ENCODE data around the gene EML1.

Gene EML1

GRCh38 chr14:99831303-99831702, 38.1 kb downstream of the EML1 start:
- DNase-seq (ENCODE audit: low read depth): no peak

GRCh38 chr14:99831903-99832685, 38.9 kb downstream of the EML1 start:
- DNase-seq (ENCODE audit: low read depth): no peak

GRCh38 chr14:99837822-99838221, 44.6 kb downstream of the EML1 start:
- no peak for DNase-seq (ENCODE audit: low read depth)

- DNase-seq (ENCODE audit: low read depth): no peak
These were observed 45.5 kb downstream of the EML1 start for GRCh38 chr14:99838639-99839134.

GRCh38 chr14:99839696-99840095, 46.5 kb downstream of the EML1 start:
- DNase-seq (ENCODE audit: low read depth): no peak

GRCh38 chr14:99840265-99840664, 47.1 kb downstream of the EML1 start:
- DNase-seq (ENCODE audit: low read depth): no peak

GRCh38 chr14:99840774-99841305, 47.6 kb downstream of the EML1 start:
- no peak for DNase-seq (ENCODE audit: low read depth)

GRCh38 chr14:99841436-99842071, 48.3 kb downstream of the EML1 start:
- DNase-seq (ENCODE audit: low read depth): no peak

GRCh38 chr14:99842141-99842540, 48.9 kb downstream of the EML1 start:
- no peak for DNase-seq (ENCODE audit: low read depth)

- no peak for DNase-seq (ENCODE audit: low read depth)
These were observed 53.6 kb downstream of the EML1 start for GRCh38 chr14:99846808-99847207.

GRCh38 chr14:99850709-99851108, 57.5 kb downstream of the EML1 start:
- DNase-seq (ENCODE audit: low read depth): no peak

GRCh38 chr14:99852578-99852977, 59.4 kb downstream of the EML1 start:
- DNase-seq (ENCODE audit: low read depth): no peak

- DNase-seq (ENCODE audit: low read depth): no peak
These were observed 60.0 kb downstream of the EML1 start for GRCh38 chr14:99853206-99853605.

- DNase-seq (ENCODE audit: low read depth): no peak
These were observed 61.6 kb downstream of the EML1 start for GRCh38 chr14:99854831-99855230.

- DNase-seq (ENCODE audit: low read depth): no peak
These were observed 62.1 kb downstream of the EML1 start for GRCh38 chr14:99855271-99855670.

GRCh38 chr14:99857551-99857950, 64.3 kb downstream of the EML1 start:
- DNase-seq (ENCODE audit: low read depth): no peak

- no peak for DNase-seq (ENCODE audit: low read depth)
These were observed 67.0 kb downstream of the EML1 start for GRCh38 chr14:99860219-99860618.

GRCh38 chr14:99862136-99862535, 68.9 kb downstream of the EML1 start:
- no peak for DNase-seq (ENCODE audit: low read depth)

- no peak for DNase-seq (ENCODE audit: low read depth)
These were observed 69.8 kb downstream of the EML1 start for GRCh38 chr14:99863059-99863458.

- DNase-seq (ENCODE audit: low read depth): no peak
These were observed 72.2 kb downstream of the EML1 start for GRCh38 chr14:99865408-99865807.

GRCh38 chr14:99870617-99871016, 77.4 kb downstream of the EML1 start:
- no peak for DNase-seq (ENCODE audit: low read depth)

GRCh38 chr14:99871771-99872170, 78.6 kb downstream of the EML1 start:
- DNase-seq (ENCODE audit: low read depth): no peak

- DNase-seq (ENCODE audit: low read depth): no peak
These were observed 79.7 kb downstream of the EML1 start for GRCh38 chr14:99872786-99873440.
